Tibial artery (tissue), 4 donors: ENCODE results near the gene BAX.

Experiments
- DNase-seq, 2 donors: peaks; one replicate each; pipeline ENCODE4 v3.0.0-alpha.2; 2019
- H3K27ac ChIP-seq, 2 donors: fragments of 200-600 bp; sonication (generic) in 1 of 2; 1 replicate in 1 of 2; 2 replicates in 1 of 2; pipeline ENCODE4 v1.5.1; 2018 to 2019; ENCODE audit warnings: mild to moderate bottlenecking in 1 of 2
- H3K27me3 ChIP-seq, 2 donors: fragments of 200-600 bp; sonication (generic) in 1 of 2; one replicate each; pipeline versions ENCODE4 v1.5.1 to v1.6.0; 2016 to 2019
- H3K36me3 ChIP-seq, 3 donors: fragments of 200-600 bp; sonication (generic) in 2 of 3; one replicate each; pipeline ENCODE4 v1.5.1; 2016 to 2019; ENCODE audit warnings: mild to moderate bottlenecking in 2 of 3
- H3K4me1 ChIP-seq, 4 donors: fragments of 200-600 bp; sonication (generic) in 2 of 4; 1 replicate in 3 of 4; 2 replicates in 1 of 4; pipeline ENCODE4 v1.5.1; 2016 to 2019
- H3K4me3 ChIP-seq, 2 donors: fragments of 200-600 bp; sonication (generic) in 1 of 2; 1 replicate in 1 of 2; 2 replicates in 1 of 2; pipeline ENCODE4 v1.5.1; 2018 to 2019; ENCODE audit warnings: mild to moderate bottlenecking in 2 of 2
- H3K9me3 ChIP-seq, 3 donors: fragments of 200-600 bp; sonication (generic) in 1 of 3; one replicate each; pipeline ENCODE4 v1.5.1; 2016 to 2019
- CTCF ChIP-seq, 2 experiments: fragments of 200-600 bp in 1 of 2; fragments of 450-650 bp in 1 of 2; IDR thresholded peaks; one replicate each; pipeline ENCODE4 v1.5.1; 2017 to 2019; ENCODE audit warnings: antibody characterized with exemption in 2 of 2, mild to moderate bottlenecking in 1 of 2, moderate library complexity in 1 of 2
- intact Hi-C: fragments of 100-400 bp; cut with DNase I; formaldehyde crosslinking; loops from one replicate; pipeline ENCODE4 v1.15.0; 2023; ENCODE audit warnings: low total_unique reads

The BAX gene

DNA sequence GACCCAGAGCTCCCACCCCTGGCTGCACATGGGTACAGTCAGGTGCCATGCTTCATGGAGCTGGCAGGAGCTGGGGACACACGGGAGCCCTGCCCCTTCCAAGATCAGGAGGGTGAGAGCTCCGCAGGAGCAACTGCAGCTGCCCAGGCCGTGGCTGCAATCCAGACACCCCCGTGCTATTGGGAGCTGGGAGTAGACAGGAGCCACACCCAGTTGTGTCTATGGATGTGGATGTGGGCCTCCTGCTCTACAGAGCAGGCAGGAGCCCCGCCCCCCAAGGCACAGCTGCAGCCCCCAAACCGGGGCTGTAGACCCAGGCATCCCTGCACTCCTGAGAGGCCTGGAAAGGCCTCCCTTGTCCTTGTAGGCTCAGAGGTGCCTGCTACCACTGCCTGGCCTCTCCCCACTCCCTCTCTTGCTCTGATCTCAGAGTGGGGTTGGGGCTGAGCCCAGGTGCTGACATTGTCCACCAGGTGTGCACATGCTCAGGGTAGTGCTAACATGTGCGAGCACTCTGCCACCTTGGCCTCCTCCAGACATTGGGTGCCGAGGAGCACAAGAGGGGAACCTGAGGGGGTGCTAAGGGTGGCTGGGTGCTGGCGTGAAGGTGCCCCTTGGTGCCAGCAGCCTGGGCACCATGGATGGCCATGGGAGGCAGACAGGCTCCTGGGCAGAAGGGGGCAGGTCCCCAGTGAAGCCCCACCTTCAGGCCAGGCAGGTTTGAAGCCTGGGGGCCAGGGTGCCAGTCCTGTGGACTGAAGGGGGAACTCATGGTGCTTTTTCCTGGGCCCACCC lies 8.0 kb upstream of the BAX start:
- Histone ChIP-seq H3K9me3 (no peaks in the 10 kb centered on the region), H3K27ac (no peak overlapping the region), H3K27me3 (no peaks in the 10 kb centered on the region), H3K4me1 (no peaks in the 10 kb centered on the region), H3K36me3 (no peaks in the 10 kb centered on the region), H3K4me3 (no peak overlapping the region)
- DNase-seq: no peak
- no peak for TF ChIP-seq CTCF (IDR thresholded peaks at IDR 0.05)
- intact Hi-C loops: no loop called here

DNA sequence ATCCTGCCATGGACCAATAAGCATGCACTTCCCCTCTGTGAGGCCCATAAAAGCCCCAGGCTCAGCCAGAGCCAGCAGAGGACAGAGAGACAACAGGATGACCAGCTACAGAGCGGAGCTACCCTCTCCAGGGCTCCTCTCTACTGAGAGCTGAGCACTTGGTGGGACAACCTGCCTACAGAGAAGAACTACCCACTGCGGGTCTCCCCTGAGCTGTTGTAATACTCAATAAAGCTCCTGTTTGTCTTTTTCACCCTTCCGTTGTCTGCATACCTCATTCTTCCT lies 7.5 kb upstream of the BAX start:
- Histone ChIP-seq H3K4me1 (no peaks in the 10 kb centered on the region), H3K4me3 (no peak overlapping the region), H3K36me3 (no peaks in the 10 kb centered on the region), H3K9me3 (no peaks in the 10 kb centered on the region), H3K27me3 (no peaks in the 10 kb centered on the region), H3K27ac (no peak overlapping the region)
- no peak for TF ChIP-seq CTCF (IDR thresholded peaks at IDR 0.05)
- intact Hi-C loops: no loop called here
- DNase-seq: no peak

DNA sequence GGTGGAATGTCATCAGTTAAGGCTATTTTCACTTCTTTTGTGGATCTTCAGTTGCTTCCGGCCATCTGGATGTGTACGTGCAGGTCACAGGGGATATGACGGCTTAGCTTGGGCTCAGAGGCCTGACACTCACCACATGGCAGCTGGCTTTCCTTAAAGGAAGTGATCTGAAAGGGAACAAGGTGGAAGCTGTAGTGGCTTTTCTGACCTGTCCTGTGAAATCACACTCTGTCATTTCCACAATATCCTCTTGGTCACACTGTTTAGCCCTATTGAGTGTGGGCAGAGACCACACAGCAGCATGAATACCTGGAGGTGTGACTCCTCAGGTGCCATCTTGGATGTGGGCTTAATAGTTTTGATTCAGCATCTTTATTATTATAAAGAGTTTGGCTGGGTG lies 4.5 kb upstream of the BAX start:
- no peak for TF ChIP-seq CTCF (IDR thresholded peaks at IDR 0.05)
- intact Hi-C loops: no loop called here
- H3K27ac ChIP-seq: no peak overlapping the region
- no peak for DNase-seq
- H3K9me3 ChIP-seq: no peaks in the 10 kb centered on the region
- H3K4me1 ChIP-seq: peaks cover 0 to 8% (median 5%) of the 10 kb centered on the region in 4 donors
- no peak overlapping the region for H3K4me3 ChIP-seq
- no peaks in the 10 kb centered on the region for H3K36me3 ChIP-seq
- H3K27me3 ChIP-seq: no peaks in the 10 kb centered on the region

DNA sequence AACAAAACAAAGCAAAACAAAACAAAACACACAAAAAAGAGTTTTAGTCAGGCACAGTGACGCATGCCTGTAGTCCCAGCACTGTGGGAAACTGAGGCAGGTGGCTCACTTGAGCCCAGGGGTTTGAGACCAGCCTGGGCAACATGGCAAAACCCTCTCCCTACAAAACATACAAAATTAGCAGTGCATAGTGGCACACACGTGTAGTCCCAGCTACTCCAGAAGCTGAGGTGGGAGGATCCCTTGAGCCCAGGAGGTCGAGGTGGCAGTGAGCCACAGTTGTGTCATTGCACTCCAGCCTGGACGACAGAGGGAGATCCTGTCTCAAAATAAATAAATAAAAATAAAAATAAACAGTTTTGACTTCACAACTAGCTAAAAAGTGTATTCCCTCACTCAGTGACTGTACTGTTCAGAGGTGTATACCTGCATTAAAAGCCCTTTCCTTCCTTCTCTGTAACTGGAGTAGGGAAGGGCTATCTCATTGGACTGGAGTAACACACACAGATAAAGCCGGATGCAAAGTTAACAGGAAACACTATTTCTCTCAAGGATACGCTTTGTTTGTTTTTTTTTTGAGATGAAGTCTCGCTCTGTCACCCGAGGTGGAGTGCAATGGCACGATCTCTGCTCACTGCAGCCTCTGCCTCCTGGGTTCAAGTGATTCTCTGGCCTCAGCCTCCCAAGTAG lies 3.7 kb upstream of the BAX start:
- intact Hi-C loops: no loop called here

GRCh38 chr19:48953141-48953540 lies 1.5 kb upstream of the BAX start:
- Histone ChIP-seq H3K9me3 (no peaks in the 10 kb centered on the region), H3K36me3 (peaks cover 0 to 5% (median 0%) of the 10 kb centered on the region in 3 donors), H3K27me3 (no peaks in the 10 kb centered on the region), H3K4me1 (peaks cover 0 to 20% (median 15%) of the 10 kb centered on the region in 4 donors), H3K4me3 (no peak overlapping the region), H3K27ac (peak overlapping the region in 1 of 2 donors; percentile 91)
- intact Hi-C loops: no loop called here
- no peak for DNase-seq
- no peak for TF ChIP-seq CTCF (IDR thresholded peaks at IDR 0.05)

More for the DNA sequence above, 3.7 kb upstream of the BAX start:
- no peak overlapping the region for H3K27ac ChIP-seq
- no peaks in the 10 kb centered on the region for H3K9me3 ChIP-seq
- H3K36me3 ChIP-seq: no peaks in the 10 kb centered on the region
- H3K4me1 ChIP-seq: peaks cover 0 to 16% (median 13%) of the 10 kb centered on the region in 4 donors
- no peak for TF ChIP-seq CTCF (IDR thresholded peaks at IDR 0.05)
- no peak for DNase-seq
- no peaks in the 10 kb centered on the region for H3K27me3 ChIP-seq
- H3K4me3 ChIP-seq: no peak overlapping the region
